H9 (cell line): ENCODE data around the gene ACACB. TPM values are rescaled to one million over a fixed set of nuclear protein-coding genes. Genes with fewer than 3 reads are reported as not detected.

Experiments
- DNase-seq: peaks from one replicate; pipeline ENCODE4 v3.0.0-alpha.2; 2017
- H2AFZ ChIP-seq: one replicate; pipeline ENCODE4 v1.6.1; 2013; ENCODE audit warnings: mild to moderate bottlenecking, low read length, control low read depth, moderate library complexity
- H2AK5ac ChIP-seq: 2 replicates; pipeline ENCODE4 v1.6.1; 2013; ENCODE audit warnings: low read length, control low read depth, mixed read lengths; ENCODE audit not compliant: insufficient read length
- H2BK120ac ChIP-seq: one replicate; pipeline ENCODE4 v1.6.1; 2013; ENCODE audit warnings: low read depth, mild to moderate bottlenecking, low read length, control low read depth, inconsistent platforms; ENCODE audit not compliant: poor library complexity, severe bottlenecking
- H2BK12ac ChIP-seq: 2 replicates; pipeline ENCODE4 v1.6.1; 2013; ENCODE audit warnings: low read length, control low read depth, mixed read lengths, low read depth; ENCODE audit not compliant: insufficient read length
- H2BK15ac ChIP-seq: 2 replicates; pipeline ENCODE4 v1.6.1; 2013; ENCODE audit warnings: low read depth, low read length, control low read depth
- H2BK20ac ChIP-seq: one replicate; pipeline ENCODE4 v1.6.1; 2013; ENCODE audit warnings: low read depth, mild to moderate bottlenecking, low read length, control low read depth, inconsistent platforms; ENCODE audit not compliant: poor library complexity, severe bottlenecking
- H2BK5ac ChIP-seq: 2 replicates; pipeline ENCODE4 v1.6.1; 2013; ENCODE audit warnings: low read length, control low read depth, mixed read lengths; ENCODE audit not compliant: insufficient read length
- H3K14ac ChIP-seq: 2 replicates; pipeline ENCODE4 v1.6.1; 2013; ENCODE audit warnings: low read length, control low read depth; ENCODE audit not compliant: insufficient read depth
- H3K18ac ChIP-seq: 2 replicates; pipeline ENCODE4 v1.6.1; 2013; ENCODE audit warnings: low read depth, mild to moderate bottlenecking, mixed read lengths, low read length, control low read depth; ENCODE audit not compliant: insufficient read length
- H3K23ac ChIP-seq: 2 replicates; pipeline ENCODE4 v1.6.1; 2013; ENCODE audit warnings: low read length, control low read depth, mixed read lengths, low read depth; ENCODE audit not compliant: insufficient read length
- H3K23me2 ChIP-seq: 2 replicates; pipeline ENCODE4 v1.6.1; 2013; ENCODE audit warnings: low read depth, mild to moderate bottlenecking, mixed read lengths, low read length, control low read depth; ENCODE audit not compliant: insufficient read length, poor library complexity, severe bottlenecking
- H3K27ac ChIP-seq: 2 replicates; pipeline ENCODE4 v1.5.1; 2013; ENCODE audit warnings: low read length, control low read depth, mixed read lengths, low read depth; ENCODE audit not compliant: insufficient read length
- H3K27me3 ChIP-seq: 2 replicates; pipeline ENCODE4 v1.6.1; 2013; ENCODE audit warnings: low read length, control low read depth, inconsistent platforms; ENCODE audit not compliant: insufficient read depth
- H3K4ac ChIP-seq: 2 replicates; pipeline ENCODE4 v1.6.1; 2013; ENCODE audit warnings: low read depth, mild to moderate bottlenecking, control low read depth, inconsistent platforms, low read length, moderate library complexity
- H3K4me1 ChIP-seq: 2 replicates; pipeline ENCODE4 v1.6.1; 2013; ENCODE audit warnings: low read length, control low read depth, inconsistent platforms; ENCODE audit not compliant: insufficient read depth
- H3K4me2 ChIP-seq: 2 replicates; pipeline ENCODE4 v1.6.1; 2013; ENCODE audit warnings: low read length, control low read depth, mixed read lengths; ENCODE audit not compliant: insufficient read length, insufficient read depth
- H3K56ac ChIP-seq: 2 replicates; pipeline ENCODE4 v1.6.1; 2013; ENCODE audit warnings: low read depth, mild to moderate bottlenecking, mixed read lengths, low read length, control low read depth; ENCODE audit not compliant: insufficient read length
- H3K79me1 ChIP-seq: 2 replicates; pipeline ENCODE4 v1.6.1; 2013; ENCODE audit warnings: low read depth, mild to moderate bottlenecking, moderate library complexity, low read length, control low read depth, inconsistent platforms; ENCODE audit not compliant: insufficient read depth, poor library complexity, severe bottlenecking
- H3K79me2 ChIP-seq: 2 replicates; pipeline ENCODE4 v1.6.1; 2013; ENCODE audit warnings: low read length, control low read depth, inconsistent platforms; ENCODE audit not compliant: insufficient read depth
- H3K9ac ChIP-seq: 2 replicates; pipeline ENCODE4 v1.6.1; 2013; ENCODE audit warnings: low read length, control low read depth, mixed read lengths; ENCODE audit not compliant: insufficient read length; ENCODE audit errors: extremely low read depth
- H3K9me3 ChIP-seq: one replicate; pipeline ENCODE4 v1.6.1; 2013; ENCODE audit warnings: low read depth, low read length, inconsistent platforms; ENCODE audit not compliant: control insufficient read depth
- H3T11ph ChIP-seq: one replicate; pipeline ENCODE4 v1.6.1; 2013; ENCODE audit warnings: mild to moderate bottlenecking, low read length, control low read depth, inconsistent platforms
- H4K20me1 ChIP-seq: one replicate; pipeline ENCODE4 v1.6.1; 2013; ENCODE audit not compliant: control insufficient read depth, insufficient read length, insufficient read depth
- H4K5ac ChIP-seq: 2 replicates; pipeline ENCODE4 v1.6.1; 2013; ENCODE audit warnings: low read depth, mild to moderate bottlenecking, mixed read lengths, low read length, control low read depth; ENCODE audit not compliant: insufficient read length
- H4K8ac ChIP-seq: replicated peaks from 2 replicates; pipeline ENCODE4 v1.6.1; 2013; ENCODE audit warnings: low read length, control low read depth, mixed read lengths, low read depth; ENCODE audit not compliant: insufficient read length
- H4K91ac ChIP-seq: 2 replicates; pipeline ENCODE4 v1.6.1; 2013; ENCODE audit warnings: low read depth, mild to moderate bottlenecking, moderate library complexity, mixed read lengths, low read length, control low read depth; ENCODE audit not compliant: insufficient read length
- H3K27ac Mint-ChIP-seq, 3 experiments: 2 replicates in 2 of 3; 3 replicates in 1 of 3; pipeline ENCODE4 v1.8.0; 2020 to 2021; ENCODE audit warnings: mixed read lengths in 3 of 3, mild to moderate bottlenecking in 1 of 3, moderate library complexity in 1 of 3
- H3K27me3 Mint-ChIP-seq: 2 replicates; pipeline ENCODE4 v1.8.0; 2021; ENCODE audit warnings: low read depth, mild to moderate bottlenecking, moderate library complexity, mixed read lengths
- H3K36me3 Mint-ChIP-seq, 3 experiments: 2 replicates in 2 of 3; 3 replicates in 1 of 3; pipeline ENCODE4 v1.8.0; 2020 to 2021; ENCODE audit warnings: low read depth in 3 of 3, mixed read lengths in 3 of 3; ENCODE audit not compliant: insufficient read depth in 1 of 3
- H3K4me1 Mint-ChIP-seq, 2 experiments: 2 replicates each; pipeline ENCODE4 v1.8.0; 2020; ENCODE audit warnings: mixed read lengths in 2 of 2
- H3K4me3 Mint-ChIP-seq, 2 experiments: 2 replicates in 1 of 2; 3 replicates in 1 of 2; pipeline ENCODE4 v1.8.0; 2020 to 2021; ENCODE audit warnings: mild to moderate bottlenecking in 2 of 2, mixed read lengths in 2 of 2, moderate library complexity in 1 of 2
- H3K9me3 Mint-ChIP-seq, 2 experiments: 2 replicates in 1 of 2; 3 replicates in 1 of 2; pipeline ENCODE4 v1.8.0; 2020; ENCODE audit warnings: mild to moderate bottlenecking in 2 of 2, mixed read lengths in 2 of 2, moderate library complexity in 1 of 2
- WGBS: extraction: QIAGEN DNeasy Blood & Tissue Kit; methylation state at CpG from one replicate; pipeline ENCODE4 v1.1.7; 2013; ENCODE audit warnings: missing lambda C conversion rate, low lambda C conversion rate, mixed read lengths; ENCODE audit not compliant: insufficient read length; ENCODE audit errors: extremely low coverage; 5-methylcytosine and 5-hydroxymethylcytosine counted together
- total RNA-seq: library from RNA; stranded (reverse); gene quantifications from 2 replicates; pipeline ENCODE4 v1.2.1, GENCODE V29; 2021
- TF ChIP-seq, protein P1 (sequence below): fragments of 200-600 bp; sonication (generic); conservative IDR thresholded peaks from 3 replicates; pipeline ENCODE4 v1.8.0; 2021; ENCODE audit warnings: antibody characterized with exemption, mild to moderate bottlenecking

Gene ACACB
- total RNA-seq, 1 experiment from 2014 or later = 14.2 TPM

- Histone ChIP-seq H3K4me1 (no peaks in the 10 kb centered on the region), H3K9me3 (no peaks in the 10 kb centered on the region), H3K4me2 (no peak overlapping the region), H3K4ac (no peak overlapping the region), H3K27me3 (no peaks in the 10 kb centered on the region; the same call in 1 of the 2 replicates), H3K9ac (no peak overlapping the region), H2AK5ac (no peak overlapping the region), H2BK5ac (no peak overlapping the region), H3K56ac (no peak overlapping the region), H3K79me1 (no peaks in the 10 kb centered on the region), H3K27ac (no peak overlapping the region), H2AFZ (no peak overlapping the region), H3T11ph (no peak overlapping the region), H4K20me1 (no peaks in the 10 kb centered on the region), H3K14ac (no peak overlapping the region), H3K23me2 (no peaks in the 10 kb centered on the region), H4K5ac (no peak overlapping the region), H3K23ac (no peak overlapping the region), H4K91ac (no peak overlapping the region), H2BK15ac (no peak overlapping the region), H2BK20ac (no peak overlapping the region), H2BK120ac (no peak overlapping the region), H3K18ac (no peak overlapping the region), H2BK12ac (no peak overlapping the region), H3K79me2 (no peaks in the 10 kb centered on the region), H4K8ac (no peak overlapping the region)
- DNase-seq = no peak
- Mint-ChIP-seq H3K4me1 (no peaks in the 10 kb centered on the region), H3K27ac (no peak overlapping the region; a peak in 1 of 7 replicates), H3K9me3 (peaks cover 5 to 12% of the 10 kb centered on the region in 2 experiments), H3K36me3 (no peaks in the 10 kb centered on the region), H3K27me3 (no peaks in the 10 kb centered on the region; the same call in 1 of the 2 replicates), H3K4me3 (no peak overlapping the region)
- no CpG with 5 or more reads among the region's 4 CpGs for WGBS
- TF ChIP-seq, protein P1, sequence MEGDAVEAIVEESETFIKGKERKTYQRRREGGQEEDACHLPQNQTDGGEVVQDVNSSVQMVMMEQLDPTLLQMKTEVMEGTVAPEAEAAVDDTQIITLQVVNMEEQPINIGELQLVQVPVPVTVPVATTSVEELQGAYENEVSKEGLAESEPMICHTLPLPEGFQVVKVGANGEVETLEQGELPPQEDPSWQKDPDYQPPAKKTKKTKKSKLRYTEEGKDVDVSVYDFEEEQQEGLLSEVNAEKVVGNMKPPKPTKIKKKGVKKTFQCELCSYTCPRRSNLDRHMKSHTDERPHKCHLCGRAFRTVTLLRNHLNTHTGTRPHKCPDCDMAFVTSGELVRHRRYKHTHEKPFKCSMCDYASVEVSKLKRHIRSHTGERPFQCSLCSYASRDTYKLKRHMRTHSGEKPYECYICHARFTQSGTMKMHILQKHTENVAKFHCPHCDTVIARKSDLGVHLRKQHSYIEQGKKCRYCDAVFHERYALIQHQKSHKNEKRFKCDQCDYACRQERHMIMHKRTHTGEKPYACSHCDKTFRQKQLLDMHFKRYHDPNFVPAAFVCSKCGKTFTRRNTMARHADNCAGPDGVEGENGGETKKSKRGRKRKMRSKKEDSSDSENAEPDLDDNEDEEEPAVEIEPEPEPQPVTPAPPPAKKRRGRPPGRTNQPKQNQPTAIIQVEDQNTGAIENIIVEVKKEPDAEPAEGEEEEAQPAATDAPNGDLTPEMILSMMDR = no peak
These were observed 24.2 kb downstream of the ACACB start for GRCh38 chr12:109140560-109140959.
